Gastroesophageal sphincter (tissue), 4 donors: ENCODE measurements around the gene NAGPA. TPM values are rescaled to one million over a fixed set of nuclear protein-coding genes. Genes with fewer than 3 reads are reported as not detected.

Experiments
- ATAC-seq: fragments of 150-250 bp; one replicate; pipeline ENCODE4 v1.9.1; 2016; ENCODE audit warnings: mild to moderate bottlenecking, moderate library complexity
- H3K27ac ChIP-seq, 4 donors: fragments of 200-600 bp; sonication (generic) in 3 of 4; 1 replicate in 3 of 4; 2 replicates in 1 of 4; pipeline ENCODE4 v1.5.1; 2016 to 2019
- H3K27me3 ChIP-seq: fragments of 200-600 bp; sonication (generic); one replicate; pipeline ENCODE4 v1.5.1; 2019
- H3K36me3 ChIP-seq, 2 donors: fragments of 200-600 bp; sonication (generic); one replicate each; pipeline ENCODE4 v1.5.1; 2019; ENCODE audit warnings: control low read depth in 1 of 2
- H3K4me1 ChIP-seq, 3 donors: fragments of 200-600 bp; sonication (generic); 1 replicate in 2 of 3; 2 replicates in 1 of 3; pipeline ENCODE4 v1.5.1; 2016 to 2019; ENCODE audit warnings: control low read depth in 2 of 3
- H3K4me3 ChIP-seq, 2 donors: fragments of 200-600 bp; sonication (generic); one replicate each; pipeline ENCODE4 v1.5.1; 2019; ENCODE audit warnings: mild to moderate bottlenecking in 1 of 2, moderate library complexity in 1 of 2
- H3K9me3 ChIP-seq, 3 donors: fragments of 200-600 bp; sonication (generic); one replicate each; pipeline ENCODE4 v1.5.1; 2017 to 2019; ENCODE audit warnings: control low read depth in 2 of 3
- CTCF ChIP-seq, 4 experiments: fragments of 200-600 bp in 2 of 4; fragments of 450-650 bp in 2 of 4; sonication (generic) in 1 of 4; IDR thresholded peaks; one replicate each; pipeline ENCODE4 v1.5.1; 2017 to 2019; ENCODE audit warnings: antibody characterized with exemption in 4 of 4, mild to moderate bottlenecking in 2 of 4, moderate library complexity in 2 of 4
- EP300 ChIP-seq: sonication (generic); formaldehyde crosslinking; IDR thresholded peaks from one replicate; pipeline ENCODE4 v1.6.1; 2017; ENCODE audit warnings: antibody characterized with exemption, mild to moderate bottlenecking
- POLR2A ChIP-seq, 2 donors: fragments of 450-650 bp; IDR thresholded peaks; one replicate each; pipeline ENCODE4 v1.6.1; 2017; ENCODE audit warnings: antibody characterized with exemption in 2 of 2, mild to moderate bottlenecking in 2 of 2, moderate library complexity in 1 of 2
- POLR2AphosphoS5 ChIP-seq: sonication (generic); formaldehyde crosslinking; IDR thresholded peaks from one replicate; pipeline ENCODE4 v1.6.1; 2017; ENCODE audit warnings: antibody characterized with exemption
- WGBS, 2 donors: methylation state at CpG; one replicate each; pipeline ENCODE4 v1.1.5; 2018; ENCODE audit warnings: low coverage in 1 of 2; 5-methylcytosine and 5-hydroxymethylcytosine counted together
- total RNA-seq, 4 donors: library from RNA; depleted of rRNA; stranded (reverse); fragments of >200 nt; gene quantifications; one replicate each; pipeline ENCODE4 v1.1.0, GENCODE V29; 2016

Gene NAGPA
- total RNA-seq, 4 donors from 2014 or later = 17.8 to 37.8 (median 27.7) TPM

GRCh38 chr16:5062051-5062450 is 28.3 kb upstream of the NAGPA start:
- H3K4me3 ChIP-seq = no peak overlapping the region
- no peak for TF ChIP-seq POLR2AphosphoS5
- no peak for TF ChIP-seq CTCF (IDR thresholded peaks at IDR 0.05)
- no peak for TF ChIP-seq EP300
- TF ChIP-seq POLR2A (IDR thresholded peaks at IDR 0.05) = no peak
- no peaks in the 10 kb centered on the region for H3K4me1 ChIP-seq
- WGBS, 2 donors = 92% methylated on average over 4 of the region's 11 CpGs; no CpG with 5 or more reads in 1 of the 2 donors
- no peaks in the 10 kb centered on the region for H3K9me3 ChIP-seq
- no peak for ATAC-seq
- H3K27me3 ChIP-seq = peaks cover 14% of the 10 kb centered on the region
- H3K27ac ChIP-seq = no peak overlapping the region
- H3K36me3 ChIP-seq = no peaks in the 10 kb centered on the region

- H3K36me3 ChIP-seq = no peaks in the 10 kb centered on the region
- TF ChIP-seq EP300 (no peak), CTCF (IDR thresholded peaks at IDR 0.05) (no peak), POLR2A (IDR thresholded peaks at IDR 0.05) (no peak), POLR2AphosphoS5 (no peak)
- H3K9me3 ChIP-seq = no peaks in the 10 kb centered on the region
- no peak for ATAC-seq
- no peak overlapping the region for H3K27ac ChIP-seq
- 61 to 80% methylated on average over 1 to 4 of the region's 10 CpGs for WGBS, 2 donors
- no peaks in the 10 kb centered on the region for H3K4me1 ChIP-seq
- no peak overlapping the region for H3K4me3 ChIP-seq
- peaks cover 14% of the 10 kb centered on the region for H3K27me3 ChIP-seq
These were observed 26.4 kb upstream of the NAGPA start for GRCh38 chr16:5060073-5060641.

GRCh38 chr16:5059386-5060072 is 25.8 kb upstream of the NAGPA start:
- H3K27me3 ChIP-seq = peaks cover 14% of the 10 kb centered on the region
- no peaks in the 10 kb centered on the region for H3K36me3 ChIP-seq
- WGBS, 2 donors = 56 to 82% methylated on average over 2 to 4 of the region's 6 CpGs
- no peak overlapping the region for H3K27ac ChIP-seq
- H3K4me1 ChIP-seq = no peaks in the 10 kb centered on the region
- TF ChIP-seq POLR2AphosphoS5 = no peak
- no peak for TF ChIP-seq CTCF (IDR thresholded peaks at IDR 0.05)
- no peak for TF ChIP-seq EP300
- TF ChIP-seq POLR2A (IDR thresholded peaks at IDR 0.05) = no peak
- no peak overlapping the region for H3K4me3 ChIP-seq
- no peaks in the 10 kb centered on the region for H3K9me3 ChIP-seq
- ATAC-seq = no peak

- no peak for ATAC-seq
- WGBS, 2 donors = 10% methylated on average over 2 of the region's 7 CpGs; no CpG with 5 or more reads in 1 of the 2 donors
- H3K36me3 ChIP-seq = no peaks in the 10 kb centered on the region
- peaks cover 14% of the 10 kb centered on the region for H3K27me3 ChIP-seq
- no peaks in the 10 kb centered on the region for H3K9me3 ChIP-seq
- no peak overlapping the region for H3K4me3 ChIP-seq
- TF ChIP-seq EP300 = no peak
- no peak for TF ChIP-seq CTCF (IDR thresholded peaks at IDR 0.05)
- no peak for TF ChIP-seq POLR2AphosphoS5
- no peaks in the 10 kb centered on the region for H3K4me1 ChIP-seq
- H3K27ac ChIP-seq = no peak overlapping the region
These were observed 24.7 kb upstream of the NAGPA start for GRCh38 chr16:5058476-5058875.

- no peaks in the 10 kb centered on the region for H3K4me1 ChIP-seq
- no peaks in the 10 kb centered on the region for H3K36me3 ChIP-seq
- no peaks in the 10 kb centered on the region for H3K9me3 ChIP-seq
- H3K27ac ChIP-seq = no peak overlapping the region
- WGBS, 2 donors = 40% methylated on average over 1 of the region's 11 CpGs; no CpG with 5 or more reads in 1 of the 2 donors
- TF ChIP-seq EP300 (no peak), POLR2AphosphoS5 (no peak), POLR2A (IDR thresholded peaks at IDR 0.05) (no peak), CTCF (IDR thresholded peaks at IDR 0.05) (no peak)
- ATAC-seq = no peak
- H3K27me3 ChIP-seq = peaks cover 14% of the 10 kb centered on the region
- H3K4me3 ChIP-seq = no peak overlapping the region
These were observed 22.6 kb upstream of the NAGPA start for GRCh38 chr16:5056352-5056751.
